ENCODE data around the gene PPP1R15B. TPM values are rescaled to one million over a fixed set of nuclear protein-coding genes. Genes with fewer than 3 reads are reported as not detected.

Gene PPP1R15B
- total RNA-seq, 1 donor from 2014 or later = 47.7 TPM

GRCh38 chr1:204450461-204451257 lies 39.0 kb upstream of the PPP1R15B start:
- H3K4me1 ChIP-seq = peaks cover 10% of the 10 kb centered on the region
- peak; percentile 55 for ATAC-seq
- intact Hi-C loops (cut with DNase I) = no loop called here

GRCh38 chr1:204449678-204450280 lies 38.2 kb upstream of the PPP1R15B start:
- Histone ChIP-seq H3K4me3 (no peak overlapping the region), H3K4me1 (peaks cover 10% of the 10 kb centered on the region), H3K27ac (no peak overlapping the region), H3K36me3 (peaks cover 81% of the 10 kb centered on the region), H3K27me3 (no peaks in the 10 kb centered on the region), H3K9me3 (no peaks in the 10 kb centered on the region)
- TF ChIP-seq CTCF (IDR thresholded peaks at IDR 0.05) = no peak
- intact Hi-C loops (cut with DNase I) = loop anchor here (5.0 kb wide), 1 partner anchor 43 kb away; the partner anchor contains the start of gene PIK3C2B
- ATAC-seq (no peak), DNase-seq (no peak)

More at GRCh38 chr1:204450461-204451257, 39.0 kb upstream of the PPP1R15B start:
- Histone ChIP-seq H3K9me3 (no peaks in the 10 kb centered on the region), H3K27ac (peak overlapping the region; percentile 42), H3K4me3 (no peak overlapping the region), H3K36me3 (peaks cover 78% of the 10 kb centered on the region), H3K27me3 (no peaks in the 10 kb centered on the region)
- TF ChIP-seq CTCF (IDR thresholded peaks at IDR 0.05) = no peak
- DNase-seq = no peak

GRCh38 chr1:204448991-204449677 lies 37.5 kb upstream of the PPP1R15B start:
- DNase-seq (no peak), ATAC-seq (no peak)
- Histone ChIP-seq H3K4me3 (no peak overlapping the region), H3K9me3 (no peaks in the 10 kb centered on the region), H3K27ac (no peak overlapping the region), H3K36me3 (peaks cover 81% of the 10 kb centered on the region), H3K4me1 (peaks cover 10% of the 10 kb centered on the region), H3K27me3 (no peaks in the 10 kb centered on the region)
- TF ChIP-seq CTCF (IDR thresholded peaks at IDR 0.05) = no peak
- intact Hi-C loops (cut with DNase I) = loop anchor here (5.0 kb wide), 1 partner anchor 43 kb away; the partner anchor contains the start of gene PIK3C2B

- no peak for ATAC-seq
- H3K27me3 ChIP-seq = no peaks in the 10 kb centered on the region
- no peak for TF ChIP-seq CTCF (IDR thresholded peaks at IDR 0.05)
- H3K9me3 ChIP-seq = no peaks in the 10 kb centered on the region
- no peak overlapping the region for H3K4me3 ChIP-seq
- intact Hi-C loops (cut with DNase I) = loop anchor here (5.0 kb wide), 1 partner anchor 44 kb away; the partner anchor contains the start of gene PIK3C2B
- H3K27ac ChIP-seq = no peak overlapping the region
- no peak for DNase-seq
- H3K4me1 ChIP-seq = peaks cover 13% of the 10 kb centered on the region
- H3K36me3 ChIP-seq = peaks cover 81% of the 10 kb centered on the region
Observed at GRCh38 chr1:204448344-204448964, 36.8 kb upstream of the PPP1R15B start.

- no peak for TF ChIP-seq CTCF (IDR thresholded peaks at IDR 0.05)
- H3K4me1 ChIP-seq = peaks cover 18% of the 10 kb centered on the region
- DNase-seq (no peak), ATAC-seq (no peak)
- H3K9me3 ChIP-seq = no peaks in the 10 kb centered on the region
- intact Hi-C loops (cut with DNase I) = loop anchor here (5.0 kb wide), 1 partner anchor 45 kb away; the partner anchor contains the start of gene PIK3C2B
- no peak overlapping the region for H3K27ac ChIP-seq
- H3K27me3 ChIP-seq = no peaks in the 10 kb centered on the region
- peaks cover 81% of the 10 kb centered on the region for H3K36me3 ChIP-seq
- H3K4me3 ChIP-seq = no peak overlapping the region
Observed at GRCh38 chr1:204447736-204448135, 36.1 kb upstream of the PPP1R15B start.

Data from upper lobe of right lung (tissue), 1 donor.